HL-60 (cell line): ENCODE measurements around the gene HERPUD2.

Source experiments
- GABPA ChIP-seq: IDR thresholded peaks from 2 replicates; pipeline ENCODE4 v1.6.1; 2012; ENCODE audit warnings: low read depth
- POLR2AphosphoS5 ChIP-seq: IDR thresholded peaks from 2 replicates; pipeline ENCODE4 v1.6.1; 2012; ENCODE audit warnings: low read depth
- SPI1 ChIP-seq: IDR thresholded peaks from 2 replicates; pipeline ENCODE4 v1.6.1; 2012; ENCODE audit warnings: low read depth, mild to moderate bottlenecking, borderline replicate concordance
- TF ChIP-seq, protein P1 (sequence below): IDR thresholded peaks from one replicate; pipeline ENCODE4 v1.5.1; 2011; ENCODE audit warnings: low read length, control low read depth, inconsistent platforms; ENCODE audit not compliant: insufficient read depth
- TF ChIP-seq, protein P2 (sequence below): IDR thresholded peaks from 2 replicates; pipeline ENCODE4 v1.6.1; 2012; ENCODE audit warnings: low read depth; ENCODE audit not compliant: insufficient replicate concordance

DNA sequence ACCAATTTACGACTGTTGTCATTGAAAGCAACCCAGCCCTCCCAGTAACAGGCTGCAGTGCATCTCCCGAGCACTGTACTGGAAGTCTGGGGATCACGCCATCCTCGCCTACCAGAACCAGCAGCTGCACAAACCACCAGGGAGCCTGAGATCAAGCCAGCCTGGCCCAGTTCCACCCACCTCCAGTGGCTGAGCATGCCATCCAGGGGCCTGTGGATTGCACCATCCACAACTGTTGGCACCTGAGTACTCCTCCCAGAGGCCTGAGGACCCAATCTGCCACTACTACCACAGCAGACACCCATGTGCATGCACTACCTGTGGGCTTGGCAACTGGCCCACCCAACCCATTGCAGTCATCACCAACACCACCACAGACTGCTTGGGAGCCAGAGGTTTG is 44.2 kb downstream of the HERPUD2 start:
- TF ChIP-seq, protein P1, sequence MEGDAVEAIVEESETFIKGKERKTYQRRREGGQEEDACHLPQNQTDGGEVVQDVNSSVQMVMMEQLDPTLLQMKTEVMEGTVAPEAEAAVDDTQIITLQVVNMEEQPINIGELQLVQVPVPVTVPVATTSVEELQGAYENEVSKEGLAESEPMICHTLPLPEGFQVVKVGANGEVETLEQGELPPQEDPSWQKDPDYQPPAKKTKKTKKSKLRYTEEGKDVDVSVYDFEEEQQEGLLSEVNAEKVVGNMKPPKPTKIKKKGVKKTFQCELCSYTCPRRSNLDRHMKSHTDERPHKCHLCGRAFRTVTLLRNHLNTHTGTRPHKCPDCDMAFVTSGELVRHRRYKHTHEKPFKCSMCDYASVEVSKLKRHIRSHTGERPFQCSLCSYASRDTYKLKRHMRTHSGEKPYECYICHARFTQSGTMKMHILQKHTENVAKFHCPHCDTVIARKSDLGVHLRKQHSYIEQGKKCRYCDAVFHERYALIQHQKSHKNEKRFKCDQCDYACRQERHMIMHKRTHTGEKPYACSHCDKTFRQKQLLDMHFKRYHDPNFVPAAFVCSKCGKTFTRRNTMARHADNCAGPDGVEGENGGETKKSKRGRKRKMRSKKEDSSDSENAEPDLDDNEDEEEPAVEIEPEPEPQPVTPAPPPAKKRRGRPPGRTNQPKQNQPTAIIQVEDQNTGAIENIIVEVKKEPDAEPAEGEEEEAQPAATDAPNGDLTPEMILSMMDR, result no peak
- TF ChIP-seq POLR2AphosphoS5 (no peak), SPI1 (no peak), GABPA (no peak)
- TF ChIP-seq, protein P2, sequence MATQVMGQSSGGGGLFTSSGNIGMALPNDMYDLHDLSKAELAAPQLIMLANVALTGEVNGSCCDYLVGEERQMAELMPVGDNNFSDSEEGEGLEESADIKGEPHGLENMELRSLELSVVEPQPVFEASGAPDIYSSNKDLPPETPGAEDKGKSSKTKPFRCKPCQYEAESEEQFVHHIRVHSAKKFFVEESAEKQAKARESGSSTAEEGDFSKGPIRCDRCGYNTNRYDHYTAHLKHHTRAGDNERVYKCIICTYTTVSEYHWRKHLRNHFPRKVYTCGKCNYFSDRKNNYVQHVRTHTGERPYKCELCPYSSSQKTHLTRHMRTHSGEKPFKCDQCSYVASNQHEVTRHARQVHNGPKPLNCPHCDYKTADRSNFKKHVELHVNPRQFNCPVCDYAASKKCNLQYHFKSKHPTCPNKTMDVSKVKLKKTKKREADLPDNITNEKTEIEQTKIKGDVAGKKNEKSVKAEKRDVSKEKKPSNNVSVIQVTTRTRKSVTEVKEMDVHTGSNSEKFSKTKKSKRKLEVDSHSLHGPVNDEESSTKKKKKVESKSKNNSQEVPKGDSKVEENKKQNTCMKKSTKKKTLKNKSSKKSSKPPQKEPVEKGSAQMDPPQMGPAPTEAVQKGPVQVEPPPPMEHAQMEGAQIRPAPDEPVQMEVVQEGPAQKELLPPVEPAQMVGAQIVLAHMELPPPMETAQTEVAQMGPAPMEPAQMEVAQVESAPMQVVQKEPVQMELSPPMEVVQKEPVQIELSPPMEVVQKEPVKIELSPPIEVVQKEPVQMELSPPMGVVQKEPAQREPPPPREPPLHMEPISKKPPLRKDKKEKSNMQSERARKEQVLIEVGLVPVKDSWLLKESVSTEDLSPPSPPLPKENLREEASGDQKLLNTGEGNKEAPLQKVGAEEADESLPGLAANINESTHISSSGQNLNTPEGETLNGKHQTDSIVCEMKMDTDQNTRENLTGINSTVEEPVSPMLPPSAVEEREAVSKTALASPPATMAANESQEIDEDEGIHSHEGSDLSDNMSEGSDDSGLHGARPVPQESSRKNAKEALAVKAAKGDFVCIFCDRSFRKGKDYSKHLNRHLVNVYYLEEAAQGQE, result no peak
